H9 (cell line): Measurements from ENCODE around the gene RBKS. TPM values are rescaled to one million over a fixed set of nuclear protein-coding genes. Genes with fewer than 3 reads are reported as not detected.
A peak's percentile ranks its signal among the peaks of the same experiment; 100 is the strongest.

Source experiments
- DNase-seq: peaks from one replicate; pipeline ENCODE4 v3.0.0-alpha.2; 2017
- H2AFZ ChIP-seq: one replicate; pipeline ENCODE4 v1.6.1; 2013; ENCODE audit warnings: mild to moderate bottlenecking, low read length, control low read depth, moderate library complexity
- H2AK5ac ChIP-seq: 2 replicates; pipeline ENCODE4 v1.6.1; 2013; ENCODE audit warnings: low read length, control low read depth, mixed read lengths; ENCODE audit not compliant: insufficient read length
- H2BK120ac ChIP-seq: one replicate; pipeline ENCODE4 v1.6.1; 2013; ENCODE audit warnings: low read depth, mild to moderate bottlenecking, low read length, control low read depth, inconsistent platforms; ENCODE audit not compliant: poor library complexity, severe bottlenecking
- H2BK12ac ChIP-seq: 2 replicates; pipeline ENCODE4 v1.6.1; 2013; ENCODE audit warnings: low read length, control low read depth, mixed read lengths, low read depth; ENCODE audit not compliant: insufficient read length
- H2BK15ac ChIP-seq: 2 replicates; pipeline ENCODE4 v1.6.1; 2013; ENCODE audit warnings: low read depth, low read length, control low read depth
- H2BK20ac ChIP-seq: one replicate; pipeline ENCODE4 v1.6.1; 2013; ENCODE audit warnings: low read depth, mild to moderate bottlenecking, low read length, control low read depth, inconsistent platforms; ENCODE audit not compliant: poor library complexity, severe bottlenecking
- H2BK5ac ChIP-seq: 2 replicates; pipeline ENCODE4 v1.6.1; 2013; ENCODE audit warnings: low read length, control low read depth, mixed read lengths; ENCODE audit not compliant: insufficient read length
- H3K14ac ChIP-seq: 2 replicates; pipeline ENCODE4 v1.6.1; 2013; ENCODE audit warnings: low read length, control low read depth; ENCODE audit not compliant: insufficient read depth
- H3K18ac ChIP-seq: 2 replicates; pipeline ENCODE4 v1.6.1; 2013; ENCODE audit warnings: low read depth, mild to moderate bottlenecking, mixed read lengths, low read length, control low read depth; ENCODE audit not compliant: insufficient read length
- H3K23ac ChIP-seq: 2 replicates; pipeline ENCODE4 v1.6.1; 2013; ENCODE audit warnings: low read length, control low read depth, mixed read lengths, low read depth; ENCODE audit not compliant: insufficient read length
- H3K23me2 ChIP-seq: 2 replicates; pipeline ENCODE4 v1.6.1; 2013; ENCODE audit warnings: low read depth, mild to moderate bottlenecking, mixed read lengths, low read length, control low read depth; ENCODE audit not compliant: insufficient read length, poor library complexity, severe bottlenecking
- H3K27ac ChIP-seq: 2 replicates; pipeline ENCODE4 v1.5.1; 2013; ENCODE audit warnings: low read length, control low read depth, mixed read lengths, low read depth; ENCODE audit not compliant: insufficient read length
- H3K27me3 ChIP-seq: 2 replicates; pipeline ENCODE4 v1.6.1; 2013; ENCODE audit warnings: low read length, control low read depth, inconsistent platforms; ENCODE audit not compliant: insufficient read depth
- H3K4ac ChIP-seq: 2 replicates; pipeline ENCODE4 v1.6.1; 2013; ENCODE audit warnings: low read depth, mild to moderate bottlenecking, control low read depth, inconsistent platforms, low read length, moderate library complexity
- H3K4me1 ChIP-seq: 2 replicates; pipeline ENCODE4 v1.6.1; 2013; ENCODE audit warnings: low read length, control low read depth, inconsistent platforms; ENCODE audit not compliant: insufficient read depth
- H3K4me2 ChIP-seq: 2 replicates; pipeline ENCODE4 v1.6.1; 2013; ENCODE audit warnings: low read length, control low read depth, mixed read lengths; ENCODE audit not compliant: insufficient read length, insufficient read depth
- H3K56ac ChIP-seq: 2 replicates; pipeline ENCODE4 v1.6.1; 2013; ENCODE audit warnings: low read depth, mild to moderate bottlenecking, mixed read lengths, low read length, control low read depth; ENCODE audit not compliant: insufficient read length
- H3K79me1 ChIP-seq: 2 replicates; pipeline ENCODE4 v1.6.1; 2013; ENCODE audit warnings: low read depth, mild to moderate bottlenecking, moderate library complexity, low read length, control low read depth, inconsistent platforms; ENCODE audit not compliant: insufficient read depth, poor library complexity, severe bottlenecking
- H3K79me2 ChIP-seq: 2 replicates; pipeline ENCODE4 v1.6.1; 2013; ENCODE audit warnings: low read length, control low read depth, inconsistent platforms; ENCODE audit not compliant: insufficient read depth
- H3K9ac ChIP-seq: 2 replicates; pipeline ENCODE4 v1.6.1; 2013; ENCODE audit warnings: low read length, control low read depth, mixed read lengths; ENCODE audit not compliant: insufficient read length; ENCODE audit errors: extremely low read depth
- H3K9me3 ChIP-seq: one replicate; pipeline ENCODE4 v1.6.1; 2013; ENCODE audit warnings: low read depth, low read length, inconsistent platforms; ENCODE audit not compliant: control insufficient read depth
- H3T11ph ChIP-seq: one replicate; pipeline ENCODE4 v1.6.1; 2013; ENCODE audit warnings: mild to moderate bottlenecking, low read length, control low read depth, inconsistent platforms
- H4K20me1 ChIP-seq: one replicate; pipeline ENCODE4 v1.6.1; 2013; ENCODE audit not compliant: control insufficient read depth, insufficient read length, insufficient read depth
- H4K5ac ChIP-seq: 2 replicates; pipeline ENCODE4 v1.6.1; 2013; ENCODE audit warnings: low read depth, mild to moderate bottlenecking, mixed read lengths, low read length, control low read depth; ENCODE audit not compliant: insufficient read length
- H4K8ac ChIP-seq: replicated peaks from 2 replicates; pipeline ENCODE4 v1.6.1; 2013; ENCODE audit warnings: low read length, control low read depth, mixed read lengths, low read depth; ENCODE audit not compliant: insufficient read length
- H4K91ac ChIP-seq: 2 replicates; pipeline ENCODE4 v1.6.1; 2013; ENCODE audit warnings: low read depth, mild to moderate bottlenecking, moderate library complexity, mixed read lengths, low read length, control low read depth; ENCODE audit not compliant: insufficient read length
- H3K27ac Mint-ChIP-seq, 3 experiments: 2 replicates in 2 of 3; 3 replicates in 1 of 3; pipeline ENCODE4 v1.8.0; 2020 to 2021; ENCODE audit warnings: mixed read lengths in 3 of 3, mild to moderate bottlenecking in 1 of 3, moderate library complexity in 1 of 3
- H3K27me3 Mint-ChIP-seq: 2 replicates; pipeline ENCODE4 v1.8.0; 2021; ENCODE audit warnings: low read depth, mild to moderate bottlenecking, moderate library complexity, mixed read lengths
- H3K36me3 Mint-ChIP-seq, 3 experiments: 2 replicates in 2 of 3; 3 replicates in 1 of 3; pipeline ENCODE4 v1.8.0; 2020 to 2021; ENCODE audit warnings: low read depth in 3 of 3, mixed read lengths in 3 of 3; ENCODE audit not compliant: insufficient read depth in 1 of 3
- H3K4me1 Mint-ChIP-seq, 2 experiments: 2 replicates each; pipeline ENCODE4 v1.8.0; 2020; ENCODE audit warnings: mixed read lengths in 2 of 2
- H3K4me3 Mint-ChIP-seq, 2 experiments: 2 replicates in 1 of 2; 3 replicates in 1 of 2; pipeline ENCODE4 v1.8.0; 2020 to 2021; ENCODE audit warnings: mild to moderate bottlenecking in 2 of 2, mixed read lengths in 2 of 2, moderate library complexity in 1 of 2
- H3K9me3 Mint-ChIP-seq, 2 experiments: 2 replicates in 1 of 2; 3 replicates in 1 of 2; pipeline ENCODE4 v1.8.0; 2020; ENCODE audit warnings: mild to moderate bottlenecking in 2 of 2, mixed read lengths in 2 of 2, moderate library complexity in 1 of 2
- CTCF ChIP-seq: fragments of 200-600 bp; sonication (generic); conservative IDR thresholded peaks from 3 replicates; pipeline ENCODE4 v1.8.0; 2021; ENCODE audit warnings: antibody characterized with exemption, mild to moderate bottlenecking
- whole genome bisulfite sequencing: extraction: QIAGEN DNeasy Blood & Tissue Kit; methylation state at CpG from one replicate; pipeline ENCODE4 v1.1.7; 2013; ENCODE audit warnings: missing lambda C conversion rate, low lambda C conversion rate, mixed read lengths; ENCODE audit not compliant: insufficient read length; ENCODE audit errors: extremely low coverage; 5-methylcytosine and 5-hydroxymethylcytosine counted together
- total RNA-seq: library from RNA; stranded (reverse); gene quantifications from 2 replicates; pipeline ENCODE4 v1.2.1, GENCODE V29; 2021

The RBKS gene
- total RNA-seq, 1 experiment from 2014 or later, result 2.3 TPM

- no peak overlapping the region; a peak in 2 of 7 replicates for H3K27ac Mint-ChIP-seq
- Histone ChIP-seq H3K23ac (no peak overlapping the region), H3K79me2 (no peaks in the 10 kb centered on the region), H3K4ac (no peak overlapping the region), H3K27ac (no peak overlapping the region), H3K56ac (no peak overlapping the region), H3K18ac (peak overlapping the region; percentile 82), H2BK20ac (no peak overlapping the region), H4K20me1 (no peaks in the 10 kb centered on the region), H3K23me2 (peaks cover 10% of the 10 kb centered on the region), H3K4me2 (peak overlapping the region; percentile 6), H2BK15ac (no peak overlapping the region), H3K79me1 (no peaks in the 10 kb centered on the region), H3K14ac (peak overlapping the region; percentile 14; the same call in 1 of the 2 replicates), H2BK5ac (no peak overlapping the region), H3K9ac (no peak overlapping the region), H3T11ph (no peak overlapping the region), H2AFZ (no peak overlapping the region), H2BK12ac (no peak overlapping the region), H4K5ac (no peak overlapping the region), H3K4me1 (no peaks in the 10 kb centered on the region), H4K8ac (no peak overlapping the region), H4K91ac (no peak overlapping the region), H2AK5ac (no peak overlapping the region), H2BK120ac (no peak overlapping the region), H3K27me3 (no peaks in the 10 kb centered on the region), H3K9me3 (no peaks in the 10 kb centered on the region)
- H3K36me3 Mint-ChIP-seq, result peaks cover 0 to 11% (median 0%) of the 10 kb centered on the region in 3 experiments; a peak in 1 of 7 replicates
- DNase-seq, result no peak
- H3K9me3 Mint-ChIP-seq, result peaks cover 11% of the 10 kb centered on the region in 2 experiments
- H3K27me3 Mint-ChIP-seq, result no peaks in the 10 kb centered on the region
- no CpG with 5 or more reads among the region's 10 CpGs for WGBS
- H3K4me1 Mint-ChIP-seq, result peaks cover 13 to 14% of the 10 kb centered on the region in 2 experiments
- no peak for TF ChIP-seq CTCF
- peak overlapping the region; percentile 57 to 62 for H3K4me3 Mint-ChIP-seq
Measured at GRCh38 chr2:27736031-27736889, 153.9 kb downstream of the RBKS start.
